ENCODE results near the gene SDK2. TPM values are rescaled to one million over a fixed set of nuclear protein-coding genes. Genes with fewer than 3 reads are reported as not detected.
"Not testable (repeated sequence)": the region's sequence is repeated elsewhere in the genome, so short reads cannot be mapped to it uniquely, and the experiment has no call there.

SDK2 gene
- total RNA-seq, 2 donors from 2014 or later = 0.08 to 0.14 TPM

DNA sequence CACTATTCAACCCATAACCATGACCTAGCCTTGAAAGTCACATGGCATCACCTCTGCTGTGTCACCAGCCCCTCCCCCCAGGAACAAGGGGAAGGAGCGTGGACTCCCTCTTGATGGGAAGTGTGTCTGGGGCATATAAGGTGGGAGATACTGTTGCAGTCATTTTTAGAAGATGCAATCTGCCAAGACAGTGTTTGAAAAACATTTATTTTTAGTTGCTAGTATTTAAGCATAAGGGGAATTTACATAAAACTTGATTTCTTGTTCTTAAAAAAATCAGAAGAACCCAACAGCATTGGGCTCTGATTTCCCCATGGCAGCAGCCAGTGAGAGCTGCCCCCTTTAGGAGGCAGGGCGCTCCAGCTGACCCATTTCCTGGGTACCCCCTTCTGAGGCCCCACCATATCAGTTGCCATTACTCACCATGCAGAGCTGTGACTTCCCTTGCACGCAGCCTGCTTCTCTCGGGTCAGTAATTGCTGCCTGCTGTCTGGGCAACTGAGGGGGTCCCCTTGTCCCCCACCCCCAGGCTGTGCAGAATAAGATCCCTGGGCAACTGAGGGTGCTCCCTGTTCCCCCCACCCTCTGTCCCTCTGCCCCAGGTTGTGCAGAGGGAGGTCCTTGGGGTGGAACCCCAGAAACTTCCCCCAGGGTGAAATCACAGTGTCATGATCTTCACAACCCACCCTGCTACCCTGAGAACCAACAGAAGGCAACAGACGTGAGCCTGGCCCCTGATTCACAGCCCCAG, 320.7 kb downstream of the SDK2 start:
- peaks cover 11 to 15% of the 10 kb centered on the region in 2 donors for H3K27me3 Mint-ChIP-seq
- no peaks in the 10 kb centered on the region for H3K9me3 Mint-ChIP-seq
- DNase-seq (ENCODE audit: low spot score) (no peak), ATAC-seq (no peak)
- H3K4me1 Mint-ChIP-seq (ENCODE audit: low read depth in 2 of 2) = no peaks in the 10 kb centered on the region
- no peaks in the 10 kb centered on the region for H3K36me3 Mint-ChIP-seq
- H3K4me3 Mint-ChIP-seq = no peak overlapping the region
- H3K27ac Mint-ChIP-seq = no peak overlapping the region

DNA sequence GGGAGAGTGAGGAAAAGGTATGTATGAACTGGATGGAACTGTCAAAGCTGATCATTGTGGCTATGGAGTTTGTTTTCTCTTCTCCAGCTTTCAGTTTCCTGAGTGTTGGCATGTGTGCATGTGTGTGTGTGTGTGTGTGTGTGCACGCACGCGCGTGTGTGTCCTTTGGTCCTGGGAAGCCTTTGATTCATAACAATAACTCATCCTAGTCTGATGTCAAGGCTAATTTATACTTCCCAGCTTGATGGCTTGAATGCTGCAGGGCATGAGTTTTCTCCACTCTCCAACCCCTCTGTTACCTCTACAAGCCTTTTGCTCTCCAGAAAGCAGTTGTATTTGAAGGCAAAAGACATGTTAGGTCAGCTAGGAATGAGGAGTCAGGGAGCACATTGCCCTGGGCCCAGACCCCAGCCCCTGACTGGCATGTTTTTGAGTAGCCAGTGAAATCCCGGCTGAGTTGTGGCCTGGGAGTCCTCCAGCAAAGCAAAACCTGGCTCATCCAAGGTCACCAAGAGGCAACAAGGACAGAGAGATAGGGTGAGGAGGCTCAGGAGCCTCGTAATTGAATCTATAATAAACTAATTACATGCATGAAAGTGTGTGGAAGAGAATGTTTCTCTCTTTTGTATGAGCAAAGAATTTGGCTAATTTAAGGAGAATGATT, 323.5 kb downstream of the SDK2 start:
- H3K36me3 Mint-ChIP-seq = no peaks in the 10 kb centered on the region
- H3K27ac Mint-ChIP-seq = no peak overlapping the region
- no peaks in the 10 kb centered on the region for H3K4me1 Mint-ChIP-seq (ENCODE audit: low read depth in 2 of 2)
- no peak overlapping the region for H3K4me3 Mint-ChIP-seq
- peaks cover 3 to 10% of the 10 kb centered on the region in 2 donors for H3K27me3 Mint-ChIP-seq
- H3K9me3 Mint-ChIP-seq = no peaks in the 10 kb centered on the region
- DNase-seq (ENCODE audit: low spot score) (no peak), ATAC-seq (no peak)

DNA sequence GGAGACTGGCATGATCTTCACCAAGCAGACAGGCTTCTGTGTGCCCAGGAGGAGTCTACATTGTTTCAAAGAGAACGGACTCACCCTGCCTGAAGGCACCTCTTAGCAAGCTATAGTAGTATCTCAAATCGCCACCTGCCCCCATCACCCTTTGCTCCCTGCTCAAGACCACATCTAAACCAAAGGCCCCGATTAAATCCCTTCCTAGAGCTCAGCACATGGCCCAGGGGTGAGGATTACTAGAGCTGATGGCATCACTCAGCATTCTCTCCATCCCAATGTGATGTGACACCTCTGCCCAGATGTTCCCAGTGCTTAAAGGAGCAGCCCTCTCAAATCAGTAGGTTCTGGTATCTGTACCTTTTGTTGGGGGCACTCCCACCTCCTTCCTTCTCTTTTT, 324.5 kb downstream of the SDK2 start:
- DNase-seq (ENCODE audit: low spot score) = no peak
- H3K27ac Mint-ChIP-seq = no peak overlapping the region
- peaks cover 2 to 8% of the 10 kb centered on the region in 2 donors for H3K27me3 Mint-ChIP-seq
- no peak overlapping the region for H3K4me3 Mint-ChIP-seq
- no peaks in the 10 kb centered on the region for H3K36me3 Mint-ChIP-seq
- peaks cover 0 to 3% of the 10 kb centered on the region in 2 donors for H3K4me1 Mint-ChIP-seq (ENCODE audit: low read depth in 2 of 2)
- no peaks in the 10 kb centered on the region for H3K9me3 Mint-ChIP-seq
- no peak for ATAC-seq

DNA sequence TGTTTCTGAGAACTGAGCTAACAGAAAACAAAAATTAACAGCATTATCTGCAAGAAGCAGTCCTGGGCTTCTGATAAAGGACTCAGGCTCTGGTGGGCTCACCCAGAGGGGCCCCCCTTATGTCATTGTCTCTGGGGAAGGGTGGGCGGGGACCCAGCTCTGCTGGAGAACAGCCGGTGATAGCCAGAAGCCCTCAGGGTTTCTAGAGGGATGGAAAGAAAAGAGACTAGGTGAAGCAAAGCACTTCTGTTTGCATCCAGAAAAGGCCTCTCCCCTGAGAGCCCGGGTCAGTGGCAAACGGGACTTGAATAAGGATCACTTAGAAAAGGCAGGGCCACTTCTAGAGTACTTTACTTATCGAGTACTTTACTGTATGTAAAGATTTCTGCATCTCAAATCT, 325.4 kb downstream of the SDK2 start:
- Mint-ChIP-seq H3K27me3 (no peaks in the 10 kb centered on the region), H3K36me3 (no peaks in the 10 kb centered on the region), H3K27ac (no peak overlapping the region), H3K4me1 (ENCODE audit: low read depth in 2 of 2) (peaks cover 0 to 3% of the 10 kb centered on the region in 2 donors), H3K9me3 (no peaks in the 10 kb centered on the region), H3K4me3 (no peak overlapping the region)
- ATAC-seq = no peak
- no peak for DNase-seq (ENCODE audit: low spot score)

DNA sequence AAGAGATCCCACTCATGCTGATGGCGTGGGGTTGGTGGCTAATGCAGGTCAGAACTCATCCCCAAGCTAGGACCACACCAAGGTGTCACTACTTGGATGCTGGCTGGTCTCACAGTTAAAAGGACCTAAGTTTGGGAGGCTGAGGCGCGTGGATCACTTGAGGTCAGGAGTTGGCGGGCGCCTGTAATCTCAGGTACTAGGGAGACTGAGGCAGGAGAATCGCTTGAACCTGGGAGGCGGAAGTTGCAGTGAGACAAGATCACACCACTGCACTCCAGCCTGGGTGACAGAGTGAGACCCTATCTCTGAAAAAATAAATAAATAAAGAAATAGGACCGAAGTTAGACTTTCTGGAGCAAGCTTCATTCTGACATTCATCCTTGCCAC, 325.8 kb downstream of the SDK2 start:
- ATAC-seq = no peak
- no peaks in the 10 kb centered on the region for H3K9me3 Mint-ChIP-seq
- no peaks in the 10 kb centered on the region for H3K27me3 Mint-ChIP-seq
- DNase-seq (ENCODE audit: low spot score) = no peak
- H3K36me3 Mint-ChIP-seq = no peaks in the 10 kb centered on the region
- no peak overlapping the region for H3K27ac Mint-ChIP-seq
- peaks cover 0 to 3% of the 10 kb centered on the region in 2 donors for H3K4me1 Mint-ChIP-seq (ENCODE audit: low read depth in 2 of 2)
- H3K4me3 Mint-ChIP-seq = no peak overlapping the region

DNA sequence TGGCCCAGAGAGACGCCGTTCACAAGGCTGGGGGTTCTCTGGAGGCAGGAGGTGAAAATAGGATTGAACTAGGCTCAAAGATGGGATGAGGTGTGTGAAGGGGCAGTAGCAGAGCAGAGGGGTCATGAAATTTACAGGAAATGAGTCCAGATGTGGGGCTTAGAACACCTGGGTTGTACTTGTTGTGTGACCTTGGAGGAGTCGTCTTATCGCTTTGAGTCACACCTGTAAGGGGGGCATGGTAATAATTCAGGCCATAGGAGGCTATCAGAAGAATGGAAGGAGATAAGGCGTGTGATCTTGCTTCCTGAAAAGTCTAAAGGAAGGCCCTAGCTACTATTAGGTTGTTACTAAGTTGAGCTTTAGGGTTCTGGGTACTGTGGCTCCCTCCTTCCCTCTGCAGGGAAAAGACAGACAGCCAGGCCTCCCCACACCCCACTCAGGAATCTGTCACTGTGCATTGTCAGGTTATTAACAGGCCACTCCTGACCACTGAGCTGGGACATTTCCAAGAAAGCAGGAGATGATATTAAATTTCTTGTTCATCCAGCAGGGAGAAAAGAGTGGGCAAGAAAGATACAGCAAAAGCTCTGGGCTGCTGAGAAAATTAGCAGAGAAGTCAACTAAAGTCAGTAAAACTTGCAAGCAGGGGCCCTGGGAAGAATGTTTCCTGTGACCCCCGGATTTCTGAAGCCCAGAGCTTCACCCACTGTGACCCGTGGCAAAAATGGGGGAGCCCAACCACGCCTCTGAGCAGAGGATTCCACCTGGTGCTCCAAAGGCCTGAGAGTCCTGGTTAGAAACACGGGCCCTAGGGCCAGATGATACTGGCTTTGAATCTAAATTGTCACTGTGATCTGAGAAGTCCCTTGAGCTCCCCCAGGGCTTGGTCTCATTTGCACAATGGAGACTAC, 326.5 kb downstream of the SDK2 start:
- no peaks in the 10 kb centered on the region for H3K27me3 Mint-ChIP-seq
- H3K4me3 Mint-ChIP-seq = no peak overlapping the region
- no peaks in the 10 kb centered on the region for H3K9me3 Mint-ChIP-seq
- no peak for ATAC-seq
- H3K36me3 Mint-ChIP-seq = no peaks in the 10 kb centered on the region
- H3K27ac Mint-ChIP-seq = no peak overlapping the region
- peaks cover 0 to 3% of the 10 kb centered on the region in 2 donors for H3K4me1 Mint-ChIP-seq (ENCODE audit: low read depth in 2 of 2)
- no peak for DNase-seq (ENCODE audit: low spot score)

DNA sequence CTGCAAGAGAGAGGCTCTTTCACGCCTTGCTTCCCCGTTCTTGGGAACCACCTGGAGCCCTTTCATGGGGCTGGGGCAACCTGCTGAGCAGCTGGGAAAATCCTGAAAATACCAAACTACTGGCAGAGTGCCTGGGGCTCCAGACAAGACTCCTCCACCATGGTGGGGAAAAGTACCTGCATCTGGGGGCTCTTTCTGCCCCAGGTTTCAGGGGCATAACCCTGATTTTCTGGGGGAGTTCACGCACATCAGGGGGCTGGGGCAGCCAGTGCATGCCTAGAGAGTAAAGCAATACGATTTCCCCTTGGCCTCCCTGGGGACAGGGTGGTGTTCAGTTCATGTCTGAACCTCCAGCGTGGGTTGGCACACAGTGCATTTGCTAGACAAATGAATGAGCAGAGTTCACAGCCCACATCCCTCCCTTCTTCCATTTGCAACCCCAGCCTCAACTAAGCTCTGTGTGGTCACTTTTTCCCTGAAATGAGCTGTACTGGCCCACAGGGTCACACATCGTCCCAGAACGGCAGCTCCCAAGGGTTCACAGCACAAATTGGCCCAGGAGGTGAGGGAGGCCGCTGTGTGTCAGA, 327.2 kb downstream of the SDK2 start:
- Mint-ChIP-seq H3K36me3 (no peaks in the 10 kb centered on the region), H3K27ac (no peak overlapping the region), H3K27me3 (no peaks in the 10 kb centered on the region), H3K4me1 (ENCODE audit: low read depth in 2 of 2) (peaks cover 0 to 3% of the 10 kb centered on the region in 2 donors), H3K4me3 (no peak overlapping the region), H3K9me3 (no peaks in the 10 kb centered on the region)
- no peak for DNase-seq (ENCODE audit: low spot score)
- peak in 1 of 2 donors; percentile 39 for ATAC-seq

DNA sequence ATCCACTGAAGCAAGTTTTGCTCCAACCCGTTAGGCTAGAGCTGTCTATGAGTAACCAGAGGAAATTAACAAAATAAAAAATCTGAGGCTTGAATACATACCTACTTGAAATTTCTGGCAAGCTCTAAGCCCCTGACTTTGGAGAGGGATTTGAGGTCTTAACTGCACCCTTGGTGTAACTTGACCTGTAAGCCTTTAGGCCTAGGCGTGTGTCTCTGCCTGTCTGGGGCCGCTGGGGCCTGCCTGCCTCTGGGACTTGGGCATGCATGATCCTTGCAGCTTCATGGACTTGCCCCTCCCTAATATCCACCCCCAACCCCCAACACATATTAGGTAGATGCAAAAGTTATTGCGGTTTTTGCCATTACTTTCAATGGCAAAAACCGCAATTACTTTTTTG, 328.8 kb downstream of the SDK2 start:
- Mint-ChIP-seq H3K4me3 (no peak overlapping the region), H3K36me3 (no peaks in the 10 kb centered on the region), H3K27ac (no peak overlapping the region), H3K4me1 (ENCODE audit: low read depth in 2 of 2) (peaks cover under 1 to 3% of the 10 kb centered on the region in 2 donors), H3K27me3 (no peaks in the 10 kb centered on the region), H3K9me3 (no peaks in the 10 kb centered on the region)
- no peak for DNase-seq (ENCODE audit: low spot score)
- no peak for ATAC-seq

DNA sequence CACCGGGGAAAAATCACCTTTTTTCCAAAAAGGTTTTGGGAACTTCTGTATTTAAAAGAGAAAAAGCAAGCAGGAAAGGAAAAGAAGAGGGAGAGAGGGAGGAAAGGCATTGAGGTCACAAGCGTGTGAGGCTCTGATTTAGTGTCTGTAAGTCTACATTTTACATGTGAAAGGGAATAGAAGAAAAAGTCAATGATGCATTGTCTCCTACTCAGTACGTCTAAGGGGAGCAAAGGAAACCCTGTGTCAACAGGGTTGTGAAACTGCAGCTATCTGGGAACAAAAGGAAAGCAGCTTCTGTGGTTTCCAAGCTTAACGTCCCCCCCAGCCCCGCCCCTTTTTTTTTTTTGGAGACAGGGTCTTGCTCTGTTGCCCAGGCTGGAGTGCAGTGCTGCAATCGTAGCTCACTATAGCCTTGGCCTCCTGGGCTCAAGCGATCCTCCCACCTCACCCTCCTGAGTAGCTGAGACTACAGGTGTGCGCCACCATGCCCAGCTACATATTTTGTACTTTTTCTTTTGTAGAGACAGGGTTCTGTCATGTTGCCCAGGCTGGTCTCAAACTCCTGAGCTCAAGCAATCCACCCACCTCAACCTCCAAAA, 330.6 kb downstream of the SDK2 start:
- Mint-ChIP-seq H3K4me1 (ENCODE audit: low read depth in 2 of 2) (peaks cover 10 to 13% of the 10 kb centered on the region in 2 donors), H3K27ac (no peak overlapping the region), H3K27me3 (peaks cover 0 to 3% of the 10 kb centered on the region in 2 donors), H3K36me3 (no peaks in the 10 kb centered on the region), H3K4me3 (peak overlapping the region; percentile 10), H3K9me3 (no peaks in the 10 kb centered on the region)
- no peak for DNase-seq (ENCODE audit: low spot score)
- no peak for ATAC-seq

DNA sequence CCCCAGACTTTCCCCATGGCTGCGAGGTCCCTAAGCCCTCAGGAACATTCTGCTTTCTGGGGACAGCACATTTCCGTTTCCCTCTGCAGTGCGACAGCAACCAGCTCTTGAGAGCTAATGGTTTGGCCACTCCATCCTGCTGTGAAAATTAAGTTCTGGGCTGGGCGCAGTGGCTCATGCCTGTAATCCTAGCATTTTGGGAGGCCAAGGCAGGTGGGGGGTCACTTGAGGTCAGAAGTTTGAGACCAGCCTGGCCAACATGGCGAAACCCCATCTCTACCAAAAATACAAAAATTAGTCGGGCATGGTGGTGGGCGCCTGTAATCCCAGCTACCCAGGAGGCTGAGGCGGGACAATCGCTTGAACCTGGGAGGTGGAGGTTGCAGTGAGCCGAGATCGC, 331.4 kb downstream of the SDK2 start:
- H3K27me3 Mint-ChIP-seq; ATAC-seq; H3K9me3 Mint-ChIP-seq; H3K36me3 Mint-ChIP-seq; DNase-seq (ENCODE audit: low spot score); H3K27ac Mint-ChIP-seq; H3K4me3 Mint-ChIP-seq: not testable (repeated sequence)
- peaks cover 10 to 13% of the 10 kb centered on the region in 2 donors for H3K4me1 Mint-ChIP-seq (ENCODE audit: low read depth in 2 of 2)

DNA sequence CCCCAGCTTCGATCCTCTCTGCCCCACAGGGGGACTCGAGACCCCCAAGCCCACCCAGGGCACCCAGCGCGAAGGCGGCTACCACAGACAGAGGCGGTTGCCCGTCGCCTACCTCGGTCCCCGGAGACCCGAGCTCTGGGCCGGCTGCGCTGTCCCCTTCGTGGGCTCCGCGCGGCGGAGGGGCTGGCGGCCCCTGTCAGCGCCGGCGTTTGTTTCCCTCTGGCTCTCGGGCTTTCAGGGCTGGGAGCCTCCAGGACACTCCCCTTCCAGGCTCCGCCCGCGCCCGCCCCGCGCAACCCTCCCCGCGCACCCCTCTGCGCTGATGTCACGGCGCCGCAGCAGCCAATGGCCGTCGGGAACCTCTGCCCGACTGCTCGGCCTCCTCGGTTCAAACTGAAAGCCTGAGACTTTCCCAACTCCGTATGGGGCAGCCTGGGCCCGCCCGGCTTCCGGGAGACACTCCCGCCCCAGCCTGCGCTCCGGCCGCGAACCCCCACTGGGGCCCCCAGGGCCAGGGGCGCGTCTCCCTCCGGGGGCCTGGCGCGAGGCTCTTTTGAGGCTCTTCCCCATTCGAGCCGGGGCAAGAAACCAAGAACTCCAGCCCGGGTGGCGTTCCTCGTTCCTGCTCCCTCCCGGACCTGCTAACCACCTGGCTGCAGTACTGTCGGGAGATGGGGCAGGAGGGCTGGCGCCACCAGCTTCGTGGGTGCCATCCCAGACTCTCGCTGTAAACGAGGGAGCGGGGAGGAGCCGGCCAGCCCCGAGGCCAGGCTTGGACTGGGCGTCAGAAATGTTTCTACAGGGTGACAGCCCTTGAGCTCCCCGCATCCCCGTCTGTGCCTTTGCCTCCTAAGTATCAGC, 332.2 kb downstream of the SDK2 start, which contains the start of gene CDC42EP4:
TSS of gene CDC42EP4 (minus strand) at position 221 of the 861 bp plus-strand sequence. CDS start 25,501 bp downstream, outside the sequence.
- ATAC-seq = peak; percentile 97
- Mint-ChIP-seq H3K36me3 (no peaks in the 10 kb centered on the region), H3K27ac (no peak within 1 kb of the TSS), H3K27me3 (peaks cover 0 to 3% of the 10 kb centered on the region in 2 donors), H3K9me3 (no peaks in the 10 kb centered on the region), H3K4me3 (peak within 1 kb of the TSS; percentile 82), H3K4me1 (ENCODE audit: low read depth in 2 of 2) (peaks cover 10 to 13% of the 10 kb centered on the region in 2 donors)
- peak; percentile 92 for DNase-seq (ENCODE audit: low spot score)

DNA sequence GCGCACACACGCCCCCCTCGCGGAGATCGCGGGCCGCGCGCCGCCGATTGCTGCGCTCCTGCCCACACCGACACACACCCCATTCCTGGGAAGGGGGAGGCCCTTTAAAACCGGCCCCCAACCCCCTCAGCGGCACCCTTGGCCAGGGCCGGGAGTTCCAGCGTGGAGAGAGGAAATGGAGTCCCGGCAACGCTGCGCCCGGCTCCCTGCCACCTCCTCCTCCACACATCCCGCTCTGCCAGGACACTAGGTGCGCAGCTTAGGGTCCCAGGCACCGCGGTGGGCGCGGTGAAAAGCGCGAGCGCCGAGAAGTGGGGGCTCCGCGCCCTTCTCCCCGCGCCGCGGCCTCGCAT, 332.8 kb downstream of the SDK2 start:
- ATAC-seq = peak in 1 of 2 donors; percentile 8
- no peak for DNase-seq (ENCODE audit: low spot score)

More for the DNA sequence above, 332.8 kb downstream of the SDK2 start:
- peak overlapping the region; percentile 82 for H3K4me3 Mint-ChIP-seq
- H3K27ac Mint-ChIP-seq = no peak overlapping the region
- peaks cover 0 to 3% of the 10 kb centered on the region in 2 donors for H3K27me3 Mint-ChIP-seq
- no peaks in the 10 kb centered on the region for H3K36me3 Mint-ChIP-seq
- peaks cover 10 to 13% of the 10 kb centered on the region in 2 donors for H3K4me1 Mint-ChIP-seq (ENCODE audit: low read depth in 2 of 2)
- no peaks in the 10 kb centered on the region for H3K9me3 Mint-ChIP-seq

Data from natural killer cell treated with Interleukin-12 subunit alpha and Interleukin-12 subunit beta and Interleukin-15 and Interleukin-18, amount 100 ng/mL, for 72 hours (primary cell).